H9 (cell line): ENCODE results near the gene TBX21. TPM values are rescaled to one million over a fixed set of nuclear protein-coding genes. Genes with fewer than 3 reads are reported as not detected.

Experiments used
- DNase-seq: peaks from one replicate; pipeline ENCODE4 v3.0.0-alpha.2; 2017
- H2AFZ ChIP-seq: one replicate; pipeline ENCODE4 v1.6.1; 2013; ENCODE audit warnings: mild to moderate bottlenecking, low read length, control low read depth, moderate library complexity
- H2AK5ac ChIP-seq: 2 replicates; pipeline ENCODE4 v1.6.1; 2013; ENCODE audit warnings: low read length, control low read depth, mixed read lengths; ENCODE audit not compliant: insufficient read length
- H2BK120ac ChIP-seq: one replicate; pipeline ENCODE4 v1.6.1; 2013; ENCODE audit warnings: low read depth, mild to moderate bottlenecking, low read length, control low read depth, inconsistent platforms; ENCODE audit not compliant: poor library complexity, severe bottlenecking
- H2BK12ac ChIP-seq: 2 replicates; pipeline ENCODE4 v1.6.1; 2013; ENCODE audit warnings: low read length, control low read depth, mixed read lengths, low read depth; ENCODE audit not compliant: insufficient read length
- H2BK15ac ChIP-seq: 2 replicates; pipeline ENCODE4 v1.6.1; 2013; ENCODE audit warnings: low read depth, low read length, control low read depth
- H2BK20ac ChIP-seq: one replicate; pipeline ENCODE4 v1.6.1; 2013; ENCODE audit warnings: low read depth, mild to moderate bottlenecking, low read length, control low read depth, inconsistent platforms; ENCODE audit not compliant: poor library complexity, severe bottlenecking
- H2BK5ac ChIP-seq: 2 replicates; pipeline ENCODE4 v1.6.1; 2013; ENCODE audit warnings: low read length, control low read depth, mixed read lengths; ENCODE audit not compliant: insufficient read length
- H3K14ac ChIP-seq: 2 replicates; pipeline ENCODE4 v1.6.1; 2013; ENCODE audit warnings: low read length, control low read depth; ENCODE audit not compliant: insufficient read depth
- H3K18ac ChIP-seq: 2 replicates; pipeline ENCODE4 v1.6.1; 2013; ENCODE audit warnings: low read depth, mild to moderate bottlenecking, mixed read lengths, low read length, control low read depth; ENCODE audit not compliant: insufficient read length
- H3K23ac ChIP-seq: 2 replicates; pipeline ENCODE4 v1.6.1; 2013; ENCODE audit warnings: low read length, control low read depth, mixed read lengths, low read depth; ENCODE audit not compliant: insufficient read length
- H3K23me2 ChIP-seq: 2 replicates; pipeline ENCODE4 v1.6.1; 2013; ENCODE audit warnings: low read depth, mild to moderate bottlenecking, mixed read lengths, low read length, control low read depth; ENCODE audit not compliant: insufficient read length, poor library complexity, severe bottlenecking
- H3K27ac ChIP-seq: 2 replicates; pipeline ENCODE4 v1.5.1; 2013; ENCODE audit warnings: low read length, control low read depth, mixed read lengths, low read depth; ENCODE audit not compliant: insufficient read length
- H3K27me3 ChIP-seq: 2 replicates; pipeline ENCODE4 v1.6.1; 2013; ENCODE audit warnings: low read length, control low read depth, inconsistent platforms; ENCODE audit not compliant: insufficient read depth
- H3K4ac ChIP-seq: 2 replicates; pipeline ENCODE4 v1.6.1; 2013; ENCODE audit warnings: low read depth, mild to moderate bottlenecking, control low read depth, inconsistent platforms, low read length, moderate library complexity
- H3K4me1 ChIP-seq: 2 replicates; pipeline ENCODE4 v1.6.1; 2013; ENCODE audit warnings: low read length, control low read depth, inconsistent platforms; ENCODE audit not compliant: insufficient read depth
- H3K4me2 ChIP-seq: 2 replicates; pipeline ENCODE4 v1.6.1; 2013; ENCODE audit warnings: low read length, control low read depth, mixed read lengths; ENCODE audit not compliant: insufficient read length, insufficient read depth
- H3K56ac ChIP-seq: 2 replicates; pipeline ENCODE4 v1.6.1; 2013; ENCODE audit warnings: low read depth, mild to moderate bottlenecking, mixed read lengths, low read length, control low read depth; ENCODE audit not compliant: insufficient read length
- H3K79me1 ChIP-seq: 2 replicates; pipeline ENCODE4 v1.6.1; 2013; ENCODE audit warnings: low read depth, mild to moderate bottlenecking, moderate library complexity, low read length, control low read depth, inconsistent platforms; ENCODE audit not compliant: insufficient read depth, poor library complexity, severe bottlenecking
- H3K79me2 ChIP-seq: 2 replicates; pipeline ENCODE4 v1.6.1; 2013; ENCODE audit warnings: low read length, control low read depth, inconsistent platforms; ENCODE audit not compliant: insufficient read depth
- H3K9ac ChIP-seq: 2 replicates; pipeline ENCODE4 v1.6.1; 2013; ENCODE audit warnings: low read length, control low read depth, mixed read lengths; ENCODE audit not compliant: insufficient read length; ENCODE audit errors: extremely low read depth
- H3K9me3 ChIP-seq: one replicate; pipeline ENCODE4 v1.6.1; 2013; ENCODE audit warnings: low read depth, low read length, inconsistent platforms; ENCODE audit not compliant: control insufficient read depth
- H3T11ph ChIP-seq: one replicate; pipeline ENCODE4 v1.6.1; 2013; ENCODE audit warnings: mild to moderate bottlenecking, low read length, control low read depth, inconsistent platforms
- H4K20me1 ChIP-seq: one replicate; pipeline ENCODE4 v1.6.1; 2013; ENCODE audit not compliant: control insufficient read depth, insufficient read length, insufficient read depth
- H4K5ac ChIP-seq: 2 replicates; pipeline ENCODE4 v1.6.1; 2013; ENCODE audit warnings: low read depth, mild to moderate bottlenecking, mixed read lengths, low read length, control low read depth; ENCODE audit not compliant: insufficient read length
- H4K8ac ChIP-seq: replicated peaks from 2 replicates; pipeline ENCODE4 v1.6.1; 2013; ENCODE audit warnings: low read length, control low read depth, mixed read lengths, low read depth; ENCODE audit not compliant: insufficient read length
- H4K91ac ChIP-seq: 2 replicates; pipeline ENCODE4 v1.6.1; 2013; ENCODE audit warnings: low read depth, mild to moderate bottlenecking, moderate library complexity, mixed read lengths, low read length, control low read depth; ENCODE audit not compliant: insufficient read length
- H3K27ac Mint-ChIP-seq, 3 experiments: 2 replicates in 2 of 3; 3 replicates in 1 of 3; pipeline ENCODE4 v1.8.0; 2020 to 2021; ENCODE audit warnings: mixed read lengths in 3 of 3, mild to moderate bottlenecking in 1 of 3, moderate library complexity in 1 of 3
- H3K27me3 Mint-ChIP-seq: 2 replicates; pipeline ENCODE4 v1.8.0; 2021; ENCODE audit warnings: low read depth, mild to moderate bottlenecking, moderate library complexity, mixed read lengths
- H3K36me3 Mint-ChIP-seq, 3 experiments: 2 replicates in 2 of 3; 3 replicates in 1 of 3; pipeline ENCODE4 v1.8.0; 2020 to 2021; ENCODE audit warnings: low read depth in 3 of 3, mixed read lengths in 3 of 3; ENCODE audit not compliant: insufficient read depth in 1 of 3
- H3K4me1 Mint-ChIP-seq, 2 experiments: 2 replicates each; pipeline ENCODE4 v1.8.0; 2020; ENCODE audit warnings: mixed read lengths in 2 of 2
- H3K4me3 Mint-ChIP-seq, 2 experiments: 2 replicates in 1 of 2; 3 replicates in 1 of 2; pipeline ENCODE4 v1.8.0; 2020 to 2021; ENCODE audit warnings: mild to moderate bottlenecking in 2 of 2, mixed read lengths in 2 of 2, moderate library complexity in 1 of 2
- H3K9me3 Mint-ChIP-seq, 2 experiments: 2 replicates in 1 of 2; 3 replicates in 1 of 2; pipeline ENCODE4 v1.8.0; 2020; ENCODE audit warnings: mild to moderate bottlenecking in 2 of 2, mixed read lengths in 2 of 2, moderate library complexity in 1 of 2
- WGBS: extraction: QIAGEN DNeasy Blood & Tissue Kit; methylation state at CpG from one replicate; pipeline ENCODE4 v1.1.7; 2013; ENCODE audit warnings: missing lambda C conversion rate, low lambda C conversion rate, mixed read lengths; ENCODE audit not compliant: insufficient read length; ENCODE audit errors: extremely low coverage; 5-methylcytosine and 5-hydroxymethylcytosine counted together
- total RNA-seq: library from RNA; stranded (reverse); gene quantifications from 2 replicates; pipeline ENCODE4 v1.2.1, GENCODE V29; 2021
- TF ChIP-seq, protein P1 (sequence below): fragments of 200-600 bp; sonication (generic); conservative IDR thresholded peaks from 3 replicates; pipeline ENCODE4 v1.8.0; 2021; ENCODE audit warnings: antibody characterized with exemption, mild to moderate bottlenecking

TBX21 gene
- total RNA-seq, 1 experiment from 2014 or later, result not detected

DNA sequence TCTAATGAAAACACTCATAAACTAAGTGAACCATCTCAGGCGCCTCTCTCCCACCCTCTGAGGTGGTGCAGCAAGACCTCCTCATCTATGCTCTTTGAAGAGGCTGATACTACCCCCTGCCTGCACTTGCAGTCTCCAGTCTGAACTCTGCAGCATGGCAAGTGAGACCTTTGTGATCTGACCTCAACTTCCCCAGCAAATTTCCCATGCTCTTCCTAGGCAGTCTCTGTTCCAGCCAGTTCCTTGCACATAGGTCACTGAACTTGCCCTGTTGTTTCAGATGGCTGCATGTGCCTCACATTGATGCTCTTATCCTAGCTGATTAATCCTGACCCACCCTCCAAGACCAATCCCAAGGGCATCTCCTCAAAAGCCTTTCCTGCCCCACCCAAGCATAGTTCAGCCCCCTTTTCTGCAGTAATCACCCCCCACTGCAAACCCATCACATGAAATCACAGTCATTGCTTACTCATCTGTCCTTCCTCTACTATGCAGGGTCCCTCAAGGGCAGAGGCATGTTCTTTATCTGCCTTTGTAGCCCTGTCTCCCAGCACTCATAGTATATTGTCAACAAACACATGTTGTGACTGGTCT is 42.0 kb downstream of the TBX21 start:
- H3K27ac ChIP-seq, result no peak overlapping the region
- H2BK120ac ChIP-seq, result no peak overlapping the region
- Mint-ChIP-seq H3K36me3 (no peaks in the 10 kb centered on the region), H3K27me3 (peaks cover 43% of the 10 kb centered on the region), H3K4me3 (no peak overlapping the region), H3K4me1 (no peaks in the 10 kb centered on the region), H3K27ac (no peak overlapping the region; a peak in 1 of 7 replicates), H3K9me3 (peaks cover 2 to 5% of the 10 kb centered on the region in 2 experiments; a peak in 3 of 5 replicates)
- no peak overlapping the region for H2AK5ac ChIP-seq
- no peak overlapping the region for H4K5ac ChIP-seq
- no peak overlapping the region for H3K56ac ChIP-seq
- no peak overlapping the region for H2AFZ ChIP-seq
- H3K4me1 ChIP-seq, result no peaks in the 10 kb centered on the region
- no peak overlapping the region for H2BK5ac ChIP-seq
- H3K23ac ChIP-seq, result no peak overlapping the region
- H3K18ac ChIP-seq, result no peak overlapping the region
- H3K14ac ChIP-seq, result no peak overlapping the region
- no peaks in the 10 kb centered on the region for H3K23me2 ChIP-seq
- H2BK15ac ChIP-seq, result no peak overlapping the region
- H4K20me1 ChIP-seq, result no peaks in the 10 kb centered on the region
- peaks cover 2% of the 10 kb centered on the region; the same call in 1 of the 2 replicates for H3K27me3 ChIP-seq
- DNase-seq, result no peak
- H2BK12ac ChIP-seq, result no peak overlapping the region
- H3K79me2 ChIP-seq, result no peaks in the 10 kb centered on the region
- H2BK20ac ChIP-seq, result no peak overlapping the region
- no peak overlapping the region for H3K9ac ChIP-seq
- WGBS, result no CpG with 5 or more reads among the region's 1 CpG
- no peak overlapping the region for H3K4ac ChIP-seq
- H4K91ac ChIP-seq, result no peak overlapping the region
- no peaks in the 10 kb centered on the region for H3K79me1 ChIP-seq
- no peaks in the 10 kb centered on the region for H3K9me3 ChIP-seq
- no peak overlapping the region for H3K4me2 ChIP-seq
- TF ChIP-seq, protein P1, sequence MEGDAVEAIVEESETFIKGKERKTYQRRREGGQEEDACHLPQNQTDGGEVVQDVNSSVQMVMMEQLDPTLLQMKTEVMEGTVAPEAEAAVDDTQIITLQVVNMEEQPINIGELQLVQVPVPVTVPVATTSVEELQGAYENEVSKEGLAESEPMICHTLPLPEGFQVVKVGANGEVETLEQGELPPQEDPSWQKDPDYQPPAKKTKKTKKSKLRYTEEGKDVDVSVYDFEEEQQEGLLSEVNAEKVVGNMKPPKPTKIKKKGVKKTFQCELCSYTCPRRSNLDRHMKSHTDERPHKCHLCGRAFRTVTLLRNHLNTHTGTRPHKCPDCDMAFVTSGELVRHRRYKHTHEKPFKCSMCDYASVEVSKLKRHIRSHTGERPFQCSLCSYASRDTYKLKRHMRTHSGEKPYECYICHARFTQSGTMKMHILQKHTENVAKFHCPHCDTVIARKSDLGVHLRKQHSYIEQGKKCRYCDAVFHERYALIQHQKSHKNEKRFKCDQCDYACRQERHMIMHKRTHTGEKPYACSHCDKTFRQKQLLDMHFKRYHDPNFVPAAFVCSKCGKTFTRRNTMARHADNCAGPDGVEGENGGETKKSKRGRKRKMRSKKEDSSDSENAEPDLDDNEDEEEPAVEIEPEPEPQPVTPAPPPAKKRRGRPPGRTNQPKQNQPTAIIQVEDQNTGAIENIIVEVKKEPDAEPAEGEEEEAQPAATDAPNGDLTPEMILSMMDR, result no peak
- H3T11ph ChIP-seq, result no peak overlapping the region
- H4K8ac ChIP-seq, result no peak overlapping the region
